Measurements from ENCODE around the gene AVL9.
A peak's percentile ranks its signal among the peaks of the same experiment; 100 is the strongest.

The AVL9 gene

DNA sequence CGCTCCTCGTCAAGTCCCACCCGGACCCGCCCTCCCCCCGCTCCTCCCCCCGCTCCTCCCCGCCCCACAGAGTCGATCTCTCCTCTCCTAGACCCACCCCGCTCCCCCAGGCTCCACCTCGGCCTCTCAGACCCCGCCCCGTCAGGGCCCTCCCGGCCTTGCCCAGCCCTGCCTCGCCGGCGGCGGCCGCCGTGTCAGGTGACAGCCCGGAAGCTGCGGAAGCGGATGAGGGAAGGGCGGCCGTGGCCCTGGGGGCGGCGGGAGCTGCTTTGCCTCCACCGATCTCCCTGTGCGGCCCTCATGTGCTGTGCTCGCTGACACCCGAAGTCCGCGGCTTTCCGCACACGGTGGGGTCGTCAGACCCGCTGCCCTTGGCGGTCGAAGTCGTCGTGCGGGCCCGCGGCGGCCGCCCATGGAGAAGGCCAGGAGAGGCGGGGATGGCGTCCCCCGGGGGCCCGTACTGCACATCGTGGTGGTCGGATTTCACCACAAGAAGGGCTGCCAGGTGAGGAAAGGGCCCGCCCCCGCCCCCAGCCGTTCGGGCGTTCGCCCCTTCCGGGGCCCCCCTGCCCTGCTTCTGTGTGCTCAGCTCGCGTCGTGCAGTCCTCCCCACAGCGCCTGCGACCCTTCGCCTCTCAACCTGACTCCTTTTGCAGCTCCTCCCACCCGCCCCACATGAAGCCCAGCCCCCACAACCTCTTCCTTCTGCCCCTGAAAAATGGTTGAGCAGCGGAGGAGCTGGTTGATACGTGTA, at the start of gene AVL9:
TSS of gene AVL9 (plus strand) at position 192 of the 754 bp plus-strand sequence. CDS start at position 413, 221 bp downstream.
- TF ChIP-seq, protein P1, sequence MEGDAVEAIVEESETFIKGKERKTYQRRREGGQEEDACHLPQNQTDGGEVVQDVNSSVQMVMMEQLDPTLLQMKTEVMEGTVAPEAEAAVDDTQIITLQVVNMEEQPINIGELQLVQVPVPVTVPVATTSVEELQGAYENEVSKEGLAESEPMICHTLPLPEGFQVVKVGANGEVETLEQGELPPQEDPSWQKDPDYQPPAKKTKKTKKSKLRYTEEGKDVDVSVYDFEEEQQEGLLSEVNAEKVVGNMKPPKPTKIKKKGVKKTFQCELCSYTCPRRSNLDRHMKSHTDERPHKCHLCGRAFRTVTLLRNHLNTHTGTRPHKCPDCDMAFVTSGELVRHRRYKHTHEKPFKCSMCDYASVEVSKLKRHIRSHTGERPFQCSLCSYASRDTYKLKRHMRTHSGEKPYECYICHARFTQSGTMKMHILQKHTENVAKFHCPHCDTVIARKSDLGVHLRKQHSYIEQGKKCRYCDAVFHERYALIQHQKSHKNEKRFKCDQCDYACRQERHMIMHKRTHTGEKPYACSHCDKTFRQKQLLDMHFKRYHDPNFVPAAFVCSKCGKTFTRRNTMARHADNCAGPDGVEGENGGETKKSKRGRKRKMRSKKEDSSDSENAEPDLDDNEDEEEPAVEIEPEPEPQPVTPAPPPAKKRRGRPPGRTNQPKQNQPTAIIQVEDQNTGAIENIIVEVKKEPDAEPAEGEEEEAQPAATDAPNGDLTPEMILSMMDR (IDR thresholded peaks at IDR 0.05; ENCODE audit: low read depth, low read length) = no peak
- in situ Hi-C loops (cut with HindIII; ENCODE audit: low sequenced_read_pairs) = no loop called here
- peak within 1 kb of the TSS; percentile 85 for H3K4me3 ChIP-seq (ENCODE audit: low read depth, low read length)
- peak; percentile 97 for DNase-seq (ENCODE audit: low read depth, low spot score)

DNA sequence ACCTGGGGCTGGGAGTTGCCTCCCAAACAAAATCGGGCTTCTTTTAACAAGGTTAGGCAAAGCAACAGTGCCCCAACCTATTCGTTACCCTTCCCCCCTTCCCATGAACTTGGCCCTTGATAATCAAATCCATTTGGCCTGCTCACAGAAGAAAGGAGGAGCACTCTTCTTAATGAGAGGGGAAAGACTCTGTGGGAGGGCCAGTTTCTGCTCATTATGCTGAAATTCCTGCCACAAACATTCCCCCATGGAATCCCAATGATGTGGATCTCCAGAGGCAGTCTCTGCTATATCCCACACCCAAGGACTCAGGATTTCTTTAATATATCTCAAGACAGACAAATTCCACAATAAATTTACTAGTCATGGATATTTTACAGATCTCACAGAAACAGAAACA, 48.1 kb upstream of the AVL9 start:
- in situ Hi-C loops (cut with HindIII; ENCODE audit: low sequenced_read_pairs) = no loop called here
- no peak overlapping the region for H3K4me3 ChIP-seq (ENCODE audit: low read depth, low read length)
- TF ChIP-seq, protein P1 (IDR thresholded peaks at IDR 0.05; ENCODE audit: low read depth, low read length) = no peak
- DNase-seq (ENCODE audit: low read depth, low spot score) = no peak

DNA sequence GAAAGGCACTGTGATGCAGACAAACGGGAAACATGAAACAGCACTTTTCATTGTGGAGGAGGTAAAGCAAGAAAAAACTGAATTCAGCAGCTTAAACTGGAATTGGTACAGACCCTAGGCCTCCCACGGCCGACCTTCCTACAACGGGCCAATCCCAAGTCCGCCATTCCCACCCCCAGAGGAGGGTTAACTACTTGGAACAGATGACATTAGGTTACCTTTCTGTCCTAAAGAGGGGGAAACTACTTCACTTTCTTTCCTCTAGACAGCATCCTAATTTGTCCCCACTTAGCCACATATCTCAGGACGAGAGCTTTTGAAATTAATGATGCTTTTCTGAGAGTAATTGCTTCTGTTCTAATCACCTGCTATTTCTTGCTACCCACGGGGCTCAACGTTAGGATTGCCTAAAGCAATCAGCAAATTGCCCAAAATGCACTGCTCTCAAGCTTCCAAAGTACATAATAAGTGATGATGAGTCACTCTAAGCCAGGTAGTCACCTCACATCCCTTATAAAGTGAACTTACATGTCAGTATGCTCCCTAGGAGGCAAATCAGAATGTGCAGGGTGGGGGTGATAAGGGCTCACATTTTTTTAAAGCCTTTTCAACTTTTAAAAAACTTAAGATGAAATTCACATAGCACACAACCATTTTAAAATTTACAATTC, 41.8 kb upstream of the AVL9 start:
- H3K4me3 ChIP-seq (ENCODE audit: low read depth, low read length) = no peak overlapping the region
- TF ChIP-seq, protein P1 (IDR thresholded peaks at IDR 0.05; ENCODE audit: low read depth, low read length) = no peak
- in situ Hi-C loops (cut with HindIII; ENCODE audit: low sequenced_read_pairs) = no loop called here
- DNase-seq (ENCODE audit: low read depth, low spot score) = no peak

DNA sequence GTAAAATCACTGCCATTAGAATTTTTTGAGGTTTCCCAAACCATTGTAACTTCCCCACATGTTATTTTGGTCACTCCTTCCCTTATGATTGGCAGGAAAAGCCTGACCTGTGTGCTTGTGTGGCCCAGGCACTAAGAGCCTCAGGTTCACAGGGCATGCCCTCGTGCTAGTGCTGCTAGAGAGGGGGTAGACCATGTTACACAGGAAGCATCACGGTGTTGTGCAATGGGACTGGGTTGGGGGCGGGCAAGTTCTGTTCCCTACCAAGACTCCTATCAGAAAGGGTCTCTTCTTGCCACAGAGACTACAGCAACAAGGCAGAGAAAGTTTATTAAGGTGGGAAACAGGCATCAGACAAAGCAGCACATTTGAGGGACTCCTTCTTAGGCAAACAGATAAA, 37.3 kb upstream of the AVL9 start:
- H3K4me3 ChIP-seq (ENCODE audit: low read depth, low read length) = no peak overlapping the region
- no peak for DNase-seq (ENCODE audit: low read depth, low spot score)
- in situ Hi-C loops (cut with HindIII; ENCODE audit: low sequenced_read_pairs) = no loop called here

DNA sequence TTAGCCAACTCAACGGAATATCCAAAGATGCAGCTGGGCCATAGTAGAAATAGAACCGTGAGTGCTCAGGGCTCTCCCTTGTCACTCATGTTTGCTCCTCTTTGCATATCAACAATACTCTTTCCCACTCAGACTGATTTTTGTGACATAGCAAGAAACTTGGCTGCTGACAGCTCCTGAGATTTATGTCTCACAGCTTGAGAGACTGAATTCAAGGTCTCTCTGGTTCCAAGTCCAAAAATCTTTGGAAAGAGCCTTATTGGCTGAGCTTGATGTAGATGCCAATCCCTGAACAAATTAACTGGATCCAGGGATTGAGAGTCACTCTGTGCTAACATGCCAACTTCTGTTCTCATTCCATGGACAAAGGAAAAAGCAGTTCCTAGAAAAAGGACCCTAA, 35.5 kb upstream of the AVL9 start:
- in situ Hi-C loops (cut with HindIII; ENCODE audit: low sequenced_read_pairs) = no loop called here
- H3K4me3 ChIP-seq (ENCODE audit: low read depth, low read length) = no peak overlapping the region
- TF ChIP-seq, protein P1 (IDR thresholded peaks at IDR 0.05; ENCODE audit: low read depth, low read length) = no peak
- DNase-seq (ENCODE audit: low read depth, low spot score) = no peak

More for the DNA sequence above, 37.3 kb upstream of the AVL9 start:
- TF ChIP-seq, protein P1 (IDR thresholded peaks at IDR 0.05; ENCODE audit: low read depth, low read length) = no peak

DNA sequence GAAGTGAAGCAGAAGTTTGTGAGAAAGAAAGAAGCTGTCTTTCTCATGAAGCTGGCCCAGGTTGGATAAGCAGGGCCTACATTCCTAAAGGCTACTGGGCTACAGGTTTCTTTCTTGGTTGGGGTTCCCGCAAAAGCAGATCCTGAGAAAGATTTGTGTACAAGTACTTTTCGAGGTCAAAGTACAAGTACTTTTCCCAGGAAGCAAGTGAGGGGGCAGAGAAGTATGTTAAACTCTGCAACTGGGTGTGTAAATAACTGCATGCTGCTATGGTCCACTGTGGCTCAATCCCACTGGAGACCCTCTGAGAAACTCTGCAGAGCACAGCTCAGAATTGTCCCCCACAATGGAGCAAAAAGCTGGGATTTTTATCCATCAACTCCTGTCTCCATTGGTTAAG, 33.8 kb upstream of the AVL9 start:
- H3K4me3 ChIP-seq (ENCODE audit: low read depth, low read length) = no peak overlapping the region
- no peak for DNase-seq (ENCODE audit: low read depth, low spot score)
- in situ Hi-C loops (cut with HindIII; ENCODE audit: low sequenced_read_pairs) = no loop called here
- TF ChIP-seq, protein P1 (IDR thresholded peaks at IDR 0.05; ENCODE audit: low read depth, low read length) = no peak
